ENCODE data around the gene COL6A1. TPM values are rescaled to one million over a fixed set of nuclear protein-coding genes. Genes with fewer than 3 reads are reported as not detected.

Gene COL6A1
- total RNA-seq, 1 donor from 2014 or later = 41.0 TPM

- DNase-seq = no peak
Observed at GRCh38 chr21:46049890-46050667, 68.5 kb downstream of the COL6A1 start.

DNA sequence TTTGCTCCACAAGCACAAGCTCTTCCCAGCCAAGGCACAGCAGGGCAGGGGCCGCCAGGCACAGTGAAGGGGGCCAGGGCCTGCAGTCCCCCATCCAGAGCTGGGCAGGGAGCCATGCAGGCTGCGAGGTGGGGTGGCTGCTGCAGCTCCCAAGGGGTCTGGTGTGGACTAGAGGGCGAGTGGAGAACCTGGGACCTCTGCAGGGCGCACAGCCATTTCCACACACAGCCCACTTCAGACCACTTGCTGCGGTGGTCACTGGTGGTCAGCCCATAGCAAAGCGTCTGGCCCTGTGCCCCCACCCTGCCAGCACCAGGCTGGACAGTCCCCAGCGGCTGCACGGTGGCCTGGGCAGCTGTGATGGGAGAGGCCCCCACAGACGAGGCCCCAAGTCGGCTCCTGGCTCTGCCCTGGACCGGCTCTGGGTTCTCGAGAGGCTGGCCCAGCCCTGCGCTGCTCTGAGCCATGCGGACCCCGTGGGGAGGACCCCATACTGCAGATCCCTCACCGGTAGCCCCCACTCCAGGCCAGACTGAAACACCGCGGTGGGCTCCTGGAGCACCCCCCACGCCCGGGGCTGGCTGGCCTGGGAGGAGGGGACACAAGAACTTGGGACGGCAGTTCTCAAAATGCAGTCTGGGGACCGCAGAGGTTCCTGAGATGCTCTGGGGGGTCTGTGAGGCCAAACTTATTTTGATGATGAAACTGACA is 69.3 kb downstream of the COL6A1 start:
- DNase-seq = no peak

GRCh38 chr21:46051379-46051770 is 69.8 kb downstream of the COL6A1 start:
- no peak for DNase-seq

GRCh38 chr21:46051821-46052675 is 70.5 kb downstream of the COL6A1 start:
- DNase-seq = no peak

DNA sequence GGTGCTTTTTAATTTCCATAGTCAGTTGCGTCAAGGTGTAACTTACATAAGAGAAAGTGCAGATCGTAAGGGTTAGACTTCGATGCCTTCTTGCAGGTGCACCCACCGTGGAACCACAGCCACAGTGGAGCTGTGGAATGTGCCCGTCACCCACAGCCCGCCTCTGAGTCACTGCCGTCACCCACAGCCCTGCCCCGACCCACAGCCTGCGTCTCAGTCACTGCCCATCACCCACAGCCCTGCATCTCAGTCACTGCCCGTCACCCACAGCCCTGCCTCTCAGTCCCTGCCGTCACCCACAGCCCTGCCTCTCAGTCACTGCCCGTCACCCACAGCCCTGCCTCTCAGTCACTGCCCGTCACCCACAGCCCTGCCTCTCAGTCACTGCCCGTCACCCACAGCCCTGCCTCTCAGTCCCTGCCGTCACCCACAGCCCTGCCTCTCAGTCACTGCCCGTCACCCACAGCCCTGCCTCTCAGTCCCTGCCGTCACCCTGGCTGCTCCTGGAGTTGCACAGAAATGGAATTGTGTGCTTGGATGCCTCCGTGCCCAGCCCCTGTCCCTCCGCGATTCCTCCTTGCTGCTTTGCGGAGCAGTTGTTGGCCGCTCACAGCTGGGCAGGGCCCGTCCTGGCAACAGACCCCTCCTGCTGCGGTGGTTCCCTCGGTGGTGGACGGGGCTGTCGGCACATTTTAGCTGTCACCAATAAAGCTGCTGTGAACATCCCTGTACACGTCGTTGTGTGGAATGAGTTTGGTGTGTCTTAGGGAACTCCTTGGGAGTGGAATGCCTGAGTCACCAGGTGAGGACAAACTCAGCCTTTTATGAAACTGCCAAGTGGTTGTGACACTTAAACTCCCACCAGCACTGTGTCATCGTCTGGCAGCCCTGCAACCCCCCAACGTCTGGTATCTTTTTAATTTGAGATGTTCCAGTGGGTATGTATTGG is 71.4 kb downstream of the COL6A1 start:
- no peak for DNase-seq

- DNase-seq = no peak
Observed at GRCh38 chr21:46054031-46054430, 72.5 kb downstream of the COL6A1 start.

- no peak for DNase-seq
Observed at GRCh38 chr21:46054451-46054881, 72.9 kb downstream of the COL6A1 start.

Other genes starting within 250 kb of the COL6A1 start
- 37.1 TPM for gene COL6A2, start 116.3 kb downstream of the COL6A1 start, total RNA-seq
- gene FTCD, start 173.8 kb downstream of the COL6A1 start, total RNA-seq = not detected
- 2.8 TPM for gene SPATC1L, start 202.7 kb downstream of the COL6A1 start, total RNA-seq
- 52.7 TPM for gene LSS, start 247.0 kb downstream of the COL6A1 start, total RNA-seq

Measured in occipital lobe (tissue), 2 donors.